H1 (cell line): ENCODE results near the gene KLHDC7A. TPM values are rescaled to one million over a fixed set of nuclear protein-coding genes. Genes with fewer than 3 reads are reported as not detected.

ENCODE experiments used
- CTCF ChIP-seq, 3 experiments: IDR thresholded peaks; 1 replicate in 2 of 3; 2 replicates in 1 of 3; pipeline versions ENCODE4 v1.5.1 to v1.6.1; 2011; ENCODE audit warnings: low read length in 3 of 3, mild to moderate bottlenecking in 3 of 3, inconsistent platforms in 2 of 3, low read depth in 1 of 3, moderate library complexity in 1 of 3; ENCODE audit not compliant: insufficient read depth in 1 of 3; ENCODE audit errors: control extremely low read depth in 1 of 3
- EZH2 ChIP-seq: fragments of 200-600 bp; sonication (generic); IDR thresholded peaks from 2 replicates; pipeline ENCODE4 v1.7.1; 2012; ENCODE audit warnings: low read depth, mild to moderate bottlenecking, moderate library complexity, low read length, inconsistent platforms; ENCODE audit not compliant: severe bottlenecking
- HDAC6 ChIP-seq: IDR thresholded peaks from one replicate; pipeline ENCODE4 v1.7.1; 2012; ENCODE audit warnings: low read depth, mild to moderate bottlenecking, inconsistent platforms, low read length, moderate library complexity
- RBBP5 ChIP-seq: IDR thresholded peaks from 2 replicates; pipeline ENCODE4 v1.7.1; 2012; ENCODE audit warnings: low read depth, mild to moderate bottlenecking, inconsistent platforms, low read length, moderate library complexity, borderline replicate concordance
- SAP30 ChIP-seq: fragments of 300-600 bp; sonication (generic); IDR thresholded peaks from 2 replicates; pipeline ENCODE4 v1.7.1; 2012; ENCODE audit warnings: low read length, moderate library complexity, mild to moderate bottlenecking, inconsistent platforms; ENCODE audit not compliant: insufficient read depth, insufficient replicate concordance
- polyA plus RNA-seq, 7 experiments: library from polyadenylated mRNA; depleted of rRNA in 3 of 7; stranded (reverse) in 5 of 7; unstranded in 2 of 7; fragments of >200 nt in 5 of 7; fragments of 200-250 nt in 2 of 7; gene quantifications; 1 replicate in 5 of 7; 2 replicates in 1 of 7; 4 replicates in 1 of 7; pipeline versions ENCODE4 v1.2.1 to v1.2.3, GENCODE V29; 2011 to 2013; ENCODE audit warnings: missing spikeins in 2 of 7, mixed read lengths in 2 of 7
- total RNA-seq: library from RNA; stranded (reverse); fragmentation: NEBNext Ultra II Directional; extraction: Animal tissue kit (Norgen Biotek cat#: 25700); gene quantifications from 2 replicates; pipeline ENCODE4 v1.2.1, GENCODE V29; 2021
- TF ChIP-seq, protein P1 (sequence below): fragments of 300-600 bp; sonication (generic); IDR thresholded peaks from 2 replicates; pipeline ENCODE4 v1.7.1; 2012; ENCODE audit warnings: low read length, moderate library complexity, mild to moderate bottlenecking, inconsistent platforms; ENCODE audit not compliant: insufficient replicate concordance

The KLHDC7A gene
- total and polyA plus RNA-seq, 2 of the 8 experiments (the other 6 are each of a cell fraction or from before 2014, with no cell fraction given), result 3.9 to 18.9 TPM

GRCh38 chr1:18484721-18485120 lies 4.0 kb downstream of the KLHDC7A start (continued):
- TF ChIP-seq, protein P1, sequence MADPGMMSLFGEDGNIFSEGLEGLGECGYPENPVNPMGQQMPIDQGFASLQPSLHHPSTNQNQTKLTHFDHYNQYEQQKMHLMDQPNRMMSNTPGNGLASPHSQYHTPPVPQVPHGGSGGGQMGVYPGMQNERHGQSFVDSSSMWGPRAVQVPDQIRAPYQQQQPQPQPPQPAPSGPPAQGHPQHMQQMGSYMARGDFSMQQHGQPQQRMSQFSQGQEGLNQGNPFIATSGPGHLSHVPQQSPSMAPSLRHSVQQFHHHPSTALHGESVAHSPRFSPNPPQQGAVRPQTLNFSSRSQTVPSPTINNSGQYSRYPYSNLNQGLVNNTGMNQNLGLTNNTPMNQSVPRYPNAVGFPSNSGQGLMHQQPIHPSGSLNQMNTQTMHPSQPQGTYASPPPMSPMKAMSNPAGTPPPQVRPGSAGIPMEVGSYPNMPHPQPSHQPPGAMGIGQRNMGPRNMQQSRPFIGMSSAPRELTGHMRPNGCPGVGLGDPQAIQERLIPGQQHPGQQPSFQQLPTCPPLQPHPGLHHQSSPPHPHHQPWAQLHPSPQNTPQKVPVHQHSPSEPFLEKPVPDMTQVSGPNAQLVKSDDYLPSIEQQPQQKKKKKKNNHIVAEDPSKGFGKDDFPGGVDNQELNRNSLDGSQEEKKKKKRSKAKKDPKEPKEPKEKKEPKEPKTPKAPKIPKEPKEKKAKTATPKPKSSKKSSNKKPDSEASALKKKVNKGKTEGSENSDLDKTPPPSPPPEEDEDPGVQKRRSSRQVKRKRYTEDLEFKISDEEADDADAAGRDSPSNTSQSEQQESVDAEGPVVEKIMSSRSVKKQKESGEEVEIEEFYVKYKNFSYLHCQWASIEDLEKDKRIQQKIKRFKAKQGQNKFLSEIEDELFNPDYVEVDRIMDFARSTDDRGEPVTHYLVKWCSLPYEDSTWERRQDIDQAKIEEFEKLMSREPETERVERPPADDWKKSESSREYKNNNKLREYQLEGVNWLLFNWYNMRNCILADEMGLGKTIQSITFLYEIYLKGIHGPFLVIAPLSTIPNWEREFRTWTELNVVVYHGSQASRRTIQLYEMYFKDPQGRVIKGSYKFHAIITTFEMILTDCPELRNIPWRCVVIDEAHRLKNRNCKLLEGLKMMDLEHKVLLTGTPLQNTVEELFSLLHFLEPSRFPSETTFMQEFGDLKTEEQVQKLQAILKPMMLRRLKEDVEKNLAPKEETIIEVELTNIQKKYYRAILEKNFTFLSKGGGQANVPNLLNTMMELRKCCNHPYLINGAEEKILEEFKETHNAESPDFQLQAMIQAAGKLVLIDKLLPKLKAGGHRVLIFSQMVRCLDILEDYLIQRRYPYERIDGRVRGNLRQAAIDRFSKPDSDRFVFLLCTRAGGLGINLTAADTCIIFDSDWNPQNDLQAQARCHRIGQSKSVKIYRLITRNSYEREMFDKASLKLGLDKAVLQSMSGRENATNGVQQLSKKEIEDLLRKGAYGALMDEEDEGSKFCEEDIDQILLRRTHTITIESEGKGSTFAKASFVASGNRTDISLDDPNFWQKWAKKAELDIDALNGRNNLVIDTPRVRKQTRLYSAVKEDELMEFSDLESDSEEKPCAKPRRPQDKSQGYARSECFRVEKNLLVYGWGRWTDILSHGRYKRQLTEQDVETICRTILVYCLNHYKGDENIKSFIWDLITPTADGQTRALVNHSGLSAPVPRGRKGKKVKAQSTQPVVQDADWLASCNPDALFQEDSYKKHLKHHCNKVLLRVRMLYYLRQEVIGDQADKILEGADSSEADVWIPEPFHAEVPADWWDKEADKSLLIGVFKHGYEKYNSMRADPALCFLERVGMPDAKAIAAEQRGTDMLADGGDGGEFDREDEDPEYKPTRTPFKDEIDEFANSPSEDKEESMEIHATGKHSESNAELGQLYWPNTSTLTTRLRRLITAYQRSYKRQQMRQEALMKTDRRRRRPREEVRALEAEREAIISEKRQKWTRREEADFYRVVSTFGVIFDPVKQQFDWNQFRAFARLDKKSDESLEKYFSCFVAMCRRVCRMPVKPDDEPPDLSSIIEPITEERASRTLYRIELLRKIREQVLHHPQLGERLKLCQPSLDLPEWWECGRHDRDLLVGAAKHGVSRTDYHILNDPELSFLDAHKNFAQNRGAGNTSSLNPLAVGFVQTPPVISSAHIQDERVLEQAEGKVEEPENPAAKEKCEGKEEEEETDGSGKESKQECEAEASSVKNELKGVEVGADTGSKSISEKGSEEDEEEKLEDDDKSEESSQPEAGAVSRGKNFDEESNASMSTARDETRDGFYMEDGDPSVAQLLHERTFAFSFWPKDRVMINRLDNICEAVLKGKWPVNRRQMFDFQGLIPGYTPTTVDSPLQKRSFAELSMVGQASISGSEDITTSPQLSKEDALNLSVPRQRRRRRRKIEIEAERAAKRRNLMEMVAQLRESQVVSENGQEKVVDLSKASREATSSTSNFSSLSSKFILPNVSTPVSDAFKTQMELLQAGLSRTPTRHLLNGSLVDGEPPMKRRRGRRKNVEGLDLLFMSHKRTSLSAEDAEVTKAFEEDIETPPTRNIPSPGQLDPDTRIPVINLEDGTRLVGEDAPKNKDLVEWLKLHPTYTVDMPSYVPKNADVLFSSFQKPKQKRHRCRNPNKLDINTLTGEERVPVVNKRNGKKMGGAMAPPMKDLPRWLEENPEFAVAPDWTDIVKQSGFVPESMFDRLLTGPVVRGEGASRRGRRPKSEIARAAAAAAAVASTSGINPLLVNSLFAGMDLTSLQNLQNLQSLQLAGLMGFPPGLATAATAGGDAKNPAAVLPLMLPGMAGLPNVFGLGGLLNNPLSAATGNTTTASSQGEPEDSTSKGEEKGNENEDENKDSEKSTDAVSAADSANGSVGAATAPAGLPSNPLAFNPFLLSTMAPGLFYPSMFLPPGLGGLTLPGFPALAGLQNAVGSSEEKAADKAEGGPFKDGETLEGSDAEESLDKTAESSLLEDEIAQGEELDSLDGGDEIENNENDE, result no peak
- TF ChIP-seq RBBP5 (no peak), CTCF (IDR thresholded peaks at IDR 0.05; ENCODE audit: control extremely low read depth in 1 of 3, insufficient read depth in 1 of 3, low read depth in 1 of 3, low read length in 3 of 3) (no peak), SAP30 (no peak), HDAC6 (no peak), EZH2 (no peak)
